Natural killer cell (primary cell): Measurements from ENCODE around the gene SDHA. TPM values are rescaled to one million over a fixed set of nuclear protein-coding genes. Genes with fewer than 3 reads are reported as not detected.

Experiments
- ATAC-seq, 3 donors: fragments of 150-1000 bp in 2 of 3; fragments of 200-7000 bp in 1 of 3; cut with Tn5 transposase; 1 replicate in 1 of 3; 2 replicates in 2 of 3; pipeline ENCODE4 v1.10.0; 2021; ENCODE audit warnings: mild to moderate bottlenecking in 2 of 3, moderate library complexity in 2 of 3
- DNase-seq, 2 donors: peaks; one replicate each; pipeline versions ENCODE4 v3.0.0 to v3.0.0-alpha.2; 2013 to 2021; ENCODE audit warnings: mixed read lengths in 1 of 2
- H3K27ac ChIP-seq: one replicate; pipeline ENCODE4 v1.5.1; 2013; ENCODE audit warnings: mild to moderate bottlenecking, low read length
- H3K27me3 ChIP-seq: one replicate; pipeline ENCODE4 v1.6.1; 2013; ENCODE audit warnings: low read length; ENCODE audit not compliant: control insufficient read depth, insufficient read depth
- H3K36me3 ChIP-seq: one replicate; pipeline ENCODE4 v1.6.1; 2013; ENCODE audit warnings: low read length; ENCODE audit not compliant: control insufficient read depth, insufficient read depth
- H3K4me1 ChIP-seq: one replicate; pipeline ENCODE4 v1.6.1; 2013; ENCODE audit warnings: low read length; ENCODE audit not compliant: control insufficient read depth, insufficient read depth
- H3K4me3 ChIP-seq: one replicate; pipeline ENCODE4 v1.5.1; 2013; ENCODE audit warnings: low read length
- H3K9me3 ChIP-seq: one replicate; pipeline ENCODE4 v1.6.1; 2013; ENCODE audit warnings: low read length; ENCODE audit not compliant: control insufficient read depth, insufficient read depth
- H3K27ac Mint-ChIP-seq, 2 donors: one replicate each; pipeline ENCODE4 v1.8.0; 2022; ENCODE audit warnings: mild to moderate bottlenecking in 2 of 2, mixed read lengths in 2 of 2, moderate library complexity in 1 of 2
- H3K27me3 Mint-ChIP-seq, 2 donors: one replicate each; pipeline ENCODE4 v1.8.0; 2022; ENCODE audit warnings: low read depth in 2 of 2, mixed read lengths in 2 of 2
- H3K36me3 Mint-ChIP-seq: one replicate; pipeline ENCODE4 v1.8.0; 2022; ENCODE audit warnings: mixed read lengths
- H3K4me1 Mint-ChIP-seq, 2 donors: one replicate each; pipeline ENCODE4 v1.8.0; 2022; ENCODE audit warnings: mixed read lengths in 2 of 2
- H3K4me3 Mint-ChIP-seq: one replicate; pipeline ENCODE4 v1.8.0; 2022; ENCODE audit warnings: mild to moderate bottlenecking, moderate library complexity, mixed read lengths
- H3K9me3 Mint-ChIP-seq, 2 donors: one replicate each; pipeline ENCODE4 v1.8.0; 2022; ENCODE audit warnings: mixed read lengths in 2 of 2
- WGBS: methylation state at CpG from one replicate; pipeline ENCODE4 v1.1.7; 2013; ENCODE audit warnings: missing lambda C conversion rate; ENCODE audit not compliant: insufficient coverage; 5-methylcytosine and 5-hydroxymethylcytosine counted together
- intact Hi-C: fragments of 100-400 bp; cut with micrococcal nuclease; formaldehyde crosslinking; loops from one replicate; pipeline ENCODE4 v1.14.2; 2022
- total RNA-seq, 4 donors: library from RNA; stranded (reverse); fragments of 120-200 nt in 1 of 4; gene quantifications; one replicate each; pipeline versions ENCODE4 v1.2.3 to v1.2.4, GENCODE V29; 2013 to 2022
- TF ChIP-seq, protein P1 (sequence below): fragments of 200-600 bp; IDR thresholded peaks from one replicate; pipeline ENCODE4 v1.8.0; 2022; ENCODE audit warnings: antibody characterized with exemption

The SDHA gene
- total RNA-seq, 3 donors from 2014 or later (not counting 1 experiment from before 2014, with no cell fraction given), result 173 to 183 (median 173) TPM

DNA sequence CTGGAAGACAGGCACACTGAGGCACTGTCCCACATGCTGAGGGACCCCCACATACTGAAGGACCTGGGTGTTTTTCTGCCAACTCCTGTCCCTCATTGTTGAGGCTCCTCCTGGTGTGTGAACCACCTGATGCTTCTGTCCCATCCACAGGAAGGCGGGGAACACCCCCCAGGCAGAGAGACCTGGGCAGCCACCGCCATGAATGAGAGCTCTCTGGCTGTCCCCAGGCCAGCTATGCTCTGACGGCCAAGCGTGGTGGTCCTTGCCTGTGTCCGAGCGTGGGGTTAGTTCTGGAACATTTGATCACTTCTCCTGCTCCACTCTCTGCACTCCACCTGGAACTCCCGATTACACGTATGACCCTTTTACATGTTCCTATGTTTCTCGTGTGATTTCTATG lies 38.7 kb upstream of the SDHA start:
- no peaks in the 10 kb centered on the region for H3K27me3 ChIP-seq
- no peaks in the 10 kb centered on the region for H3K9me3 Mint-ChIP-seq
- H3K36me3 Mint-ChIP-seq, result no peaks in the 10 kb centered on the region
- H3K27ac ChIP-seq, result no peak overlapping the region
- H3K4me1 ChIP-seq, result no peaks in the 10 kb centered on the region
- H3K27me3 Mint-ChIP-seq, result peaks cover 0 to 3% of the 10 kb centered on the region in 2 donors
- no peak overlapping the region for H3K27ac Mint-ChIP-seq
- TF ChIP-seq, protein P1, sequence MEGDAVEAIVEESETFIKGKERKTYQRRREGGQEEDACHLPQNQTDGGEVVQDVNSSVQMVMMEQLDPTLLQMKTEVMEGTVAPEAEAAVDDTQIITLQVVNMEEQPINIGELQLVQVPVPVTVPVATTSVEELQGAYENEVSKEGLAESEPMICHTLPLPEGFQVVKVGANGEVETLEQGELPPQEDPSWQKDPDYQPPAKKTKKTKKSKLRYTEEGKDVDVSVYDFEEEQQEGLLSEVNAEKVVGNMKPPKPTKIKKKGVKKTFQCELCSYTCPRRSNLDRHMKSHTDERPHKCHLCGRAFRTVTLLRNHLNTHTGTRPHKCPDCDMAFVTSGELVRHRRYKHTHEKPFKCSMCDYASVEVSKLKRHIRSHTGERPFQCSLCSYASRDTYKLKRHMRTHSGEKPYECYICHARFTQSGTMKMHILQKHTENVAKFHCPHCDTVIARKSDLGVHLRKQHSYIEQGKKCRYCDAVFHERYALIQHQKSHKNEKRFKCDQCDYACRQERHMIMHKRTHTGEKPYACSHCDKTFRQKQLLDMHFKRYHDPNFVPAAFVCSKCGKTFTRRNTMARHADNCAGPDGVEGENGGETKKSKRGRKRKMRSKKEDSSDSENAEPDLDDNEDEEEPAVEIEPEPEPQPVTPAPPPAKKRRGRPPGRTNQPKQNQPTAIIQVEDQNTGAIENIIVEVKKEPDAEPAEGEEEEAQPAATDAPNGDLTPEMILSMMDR, result no peak
- no peaks in the 10 kb centered on the region for H3K9me3 ChIP-seq
- H3K36me3 ChIP-seq, result no peaks in the 10 kb centered on the region
- ATAC-seq, result no peak
- no peak overlapping the region for H3K4me3 ChIP-seq
- no peaks in the 10 kb centered on the region for H3K4me1 Mint-ChIP-seq
- no peak overlapping the region for H3K4me3 Mint-ChIP-seq
- WGBS, result 89% methylated on average over 9 of the region's 9 CpGs
- no peak for DNase-seq
- intact Hi-C loops, result no loop called here

DNA sequence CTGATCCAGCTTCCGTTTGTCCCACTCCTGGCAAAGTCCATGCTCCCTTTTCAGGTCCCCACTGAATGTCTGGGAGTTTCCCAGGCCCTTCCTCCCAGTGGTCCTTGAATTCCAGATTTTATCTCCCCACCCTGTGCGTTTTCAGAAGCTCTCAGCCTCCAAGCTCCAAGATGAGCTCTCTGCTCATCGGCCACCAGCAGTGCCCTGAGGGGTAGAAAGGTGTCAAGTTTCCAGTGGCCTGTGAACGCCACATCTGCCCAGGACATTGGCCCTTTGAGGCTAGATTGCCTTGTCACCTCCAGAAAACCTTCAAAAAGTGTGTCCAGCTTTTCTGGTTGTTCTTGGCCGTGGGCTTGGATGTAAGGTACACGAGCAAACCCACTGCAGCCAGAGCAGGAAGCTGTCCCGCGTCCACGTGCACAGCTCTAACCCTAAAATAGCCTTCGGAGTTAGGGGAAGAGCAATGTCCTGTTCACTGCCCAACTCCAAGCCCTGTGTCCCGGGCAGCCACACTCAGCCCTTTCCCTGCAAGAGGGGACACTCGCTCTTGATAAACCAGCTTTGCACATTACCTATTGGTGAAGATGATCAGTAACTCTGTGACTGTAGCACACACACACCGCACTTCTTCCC lies 37.7 kb upstream of the SDHA start:
- H3K4me1 Mint-ChIP-seq, result no peaks in the 10 kb centered on the region
- no peaks in the 10 kb centered on the region for H3K36me3 ChIP-seq
- TF ChIP-seq, protein P1, result no peak
- DNase-seq (no peak), ATAC-seq (no peak)
- no peak overlapping the region for H3K27ac Mint-ChIP-seq
- 82% methylated on average over 13 of the region's 13 CpGs for WGBS
- intact Hi-C loops, result no loop called here
- no peaks in the 10 kb centered on the region for H3K9me3 ChIP-seq
- no peak overlapping the region for H3K27ac ChIP-seq
- peaks cover 0 to 3% of the 10 kb centered on the region in 2 donors for H3K27me3 Mint-ChIP-seq
- no peaks in the 10 kb centered on the region for H3K27me3 ChIP-seq
- no peak overlapping the region for H3K4me3 Mint-ChIP-seq
- H3K4me1 ChIP-seq, result no peaks in the 10 kb centered on the region
- no peaks in the 10 kb centered on the region for H3K9me3 Mint-ChIP-seq
- H3K36me3 Mint-ChIP-seq, result no peaks in the 10 kb centered on the region
- H3K4me3 ChIP-seq, result no peak overlapping the region

DNA sequence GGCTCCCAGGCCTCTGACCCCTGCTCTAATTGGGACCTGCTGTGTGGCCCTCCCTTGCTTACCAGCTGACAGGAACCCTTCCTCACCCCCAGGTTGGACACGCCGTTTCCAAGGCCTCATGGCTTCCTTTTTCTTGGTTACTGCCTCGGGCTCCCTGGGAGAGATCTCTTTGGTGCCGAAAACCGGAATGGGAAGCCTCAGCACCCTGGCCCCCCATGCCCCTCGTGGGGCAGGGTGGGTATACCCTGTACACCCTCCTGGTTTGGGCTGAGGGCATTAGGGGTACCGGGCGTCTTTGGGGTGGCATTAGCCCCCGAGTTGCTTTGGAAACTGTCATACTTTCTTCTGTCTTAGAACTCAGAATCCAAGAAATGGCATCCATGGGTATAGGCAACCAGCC lies 37.0 kb upstream of the SDHA start:
- Histone ChIP-seq H3K36me3 (no peaks in the 10 kb centered on the region), H3K9me3 (no peaks in the 10 kb centered on the region), H3K4me3 (no peak overlapping the region), H3K27ac (no peak overlapping the region), H3K4me1 (no peaks in the 10 kb centered on the region), H3K27me3 (no peaks in the 10 kb centered on the region)
- no peaks in the 10 kb centered on the region for H3K9me3 Mint-ChIP-seq
- H3K36me3 Mint-ChIP-seq, result no peaks in the 10 kb centered on the region
- WGBS, result 87% methylated on average over 9 of the region's 9 CpGs
- no peak overlapping the region for H3K4me3 Mint-ChIP-seq
- peaks cover 0 to 3% of the 10 kb centered on the region in 2 donors for H3K27me3 Mint-ChIP-seq
- ATAC-seq, result no peak
- DNase-seq, result no peak
- TF ChIP-seq, protein P1, result no peak
- H3K27ac Mint-ChIP-seq, result no peak overlapping the region
- no peaks in the 10 kb centered on the region for H3K4me1 Mint-ChIP-seq
- intact Hi-C loops, result no loop called here

DNA sequence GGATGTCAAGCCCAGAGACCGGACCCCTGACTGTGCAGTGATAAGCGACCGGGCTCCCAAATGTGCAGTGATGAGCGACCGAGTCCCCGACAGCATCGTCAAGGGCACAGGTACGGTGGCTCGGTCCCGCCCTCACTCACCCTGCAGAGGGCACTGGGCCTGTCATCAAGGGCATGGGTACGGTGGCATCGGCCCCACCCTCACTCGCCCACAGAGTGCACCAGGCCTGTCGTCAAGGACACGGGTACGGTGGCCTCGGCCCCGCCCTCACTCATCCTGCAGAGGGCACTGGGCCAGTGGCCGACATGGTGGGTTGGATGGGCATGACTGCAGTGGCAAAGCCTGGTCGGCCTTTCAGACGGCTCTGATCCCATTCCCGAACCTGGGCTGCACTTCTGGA lies 36.6 kb upstream of the SDHA start:
- DNase-seq, result no peak
- WGBS, result 93% methylated on average over 22 of the region's 22 CpGs
- no peaks in the 10 kb centered on the region for H3K4me1 ChIP-seq
- no peaks in the 10 kb centered on the region for H3K4me1 Mint-ChIP-seq
- no peaks in the 10 kb centered on the region for H3K36me3 ChIP-seq
- no peaks in the 10 kb centered on the region for H3K36me3 Mint-ChIP-seq
- TF ChIP-seq, protein P1, result no peak
- H3K27ac Mint-ChIP-seq, result no peak overlapping the region
- H3K4me3 Mint-ChIP-seq, result no peak overlapping the region
- ATAC-seq, result no peak
- intact Hi-C loops, result no loop called here
- H3K9me3 Mint-ChIP-seq, result no peaks in the 10 kb centered on the region
- H3K27me3 Mint-ChIP-seq, result peaks cover 0 to 3% of the 10 kb centered on the region in 2 donors
- H3K4me3 ChIP-seq, result no peak overlapping the region
- H3K27me3 ChIP-seq, result no peaks in the 10 kb centered on the region
- H3K9me3 ChIP-seq, result no peaks in the 10 kb centered on the region
- no peak overlapping the region for H3K27ac ChIP-seq
